Liver (tissue), 9 donors: ENCODE data around the gene ABHD6. TPM values are rescaled to one million over a fixed set of nuclear protein-coding genes. Genes with fewer than 3 reads are reported as not detected.

Experiments
- DNase-seq: peaks from one replicate; pipeline ENCODE4 v3.0.0-alpha.2; 2017; ENCODE audit warnings: low spot score
- H3K27ac ChIP-seq, 2 donors: one replicate each; pipeline ENCODE4 v1.7.0; 2013; ENCODE audit warnings: inconsistent platforms in 2 of 2, low read length in 2 of 2, control low read depth in 1 of 2, low read depth in 1 of 2, mild to moderate bottlenecking in 1 of 2
- H3K27me3 ChIP-seq, 4 donors: one replicate each; pipeline versions ENCODE4 v1.6.1 to v1.7.0; 2013; ENCODE audit warnings: low read length in 3 of 4, inconsistent platforms in 1 of 4, mild to moderate bottlenecking in 1 of 4, moderate library complexity in 1 of 4; ENCODE audit not compliant: control insufficient read depth in 4 of 4, insufficient read depth in 4 of 4
- H3K36me3 ChIP-seq, 4 donors: one replicate each; pipeline versions ENCODE4 v1.6.1 to v1.7.0; 2013; ENCODE audit warnings: low read length in 3 of 4, mild to moderate bottlenecking in 3 of 4, low read depth in 1 of 4, moderate library complexity in 1 of 4; ENCODE audit not compliant: control insufficient read depth in 4 of 4, insufficient read depth in 3 of 4
- H3K4me1 ChIP-seq, 4 donors: one replicate each; pipeline versions ENCODE4 v1.6.1 to v1.7.0; 2013; ENCODE audit warnings: low read length in 3 of 4, mild to moderate bottlenecking in 3 of 4, moderate library complexity in 1 of 4; ENCODE audit not compliant: control insufficient read depth in 4 of 4, insufficient read depth in 4 of 4
- H3K4me3 ChIP-seq, 3 donors: one replicate each; pipeline versions ENCODE4 v1.6.1 to v1.7.0; 2013; ENCODE audit warnings: low read length in 3 of 3, control low read depth in 1 of 3, low read depth in 1 of 3, mild to moderate bottlenecking in 1 of 3
- H3K9ac ChIP-seq, 2 donors: one replicate each; pipeline ENCODE4 v1.7.0; 2013; ENCODE audit warnings: low read length in 2 of 2, mild to moderate bottlenecking in 2 of 2, moderate library complexity in 2 of 2, control low read depth in 1 of 2, low read depth in 1 of 2
- H3K9me3 ChIP-seq, 4 donors: one replicate each; pipeline versions ENCODE4 v1.6.1 to v1.7.0; 2013; ENCODE audit warnings: low read length in 3 of 4; ENCODE audit not compliant: control insufficient read depth in 4 of 4
- ATF3 ChIP-seq: IDR thresholded peaks from 2 replicates; pipeline ENCODE4 v1.6.1; 2016; ENCODE audit warnings: antibody characterized with exemption
- CTCF ChIP-seq: fragments of 150-350 bp; IDR thresholded peaks from 2 replicates; pipeline ENCODE4 v1.5.1; 2017; ENCODE audit warnings: improper control_type of control experiment, low read depth, low read length; ENCODE audit not compliant: missing input control
- EGR1 ChIP-seq, 2 donors: IDR thresholded peaks; 2 replicates each; pipeline ENCODE4 v1.6.1; 2016 to 2018; ENCODE audit warnings: antibody characterized with exemption in 2 of 2, low read depth in 2 of 2
- FOXA1 ChIP-seq: IDR thresholded peaks from 2 replicates; pipeline ENCODE4 v1.6.1; 2016; ENCODE audit warnings: antibody characterized with exemption
- FOXA2 ChIP-seq: IDR thresholded peaks from 2 replicates; pipeline ENCODE4 v1.6.1; 2016; ENCODE audit warnings: antibody characterized with exemption
- GABPA ChIP-seq, 2 donors: IDR thresholded peaks in 1 of 2; conservative IDR thresholded peaks in 1 of 2; 2 replicates each; pipeline ENCODE4 v1.6.1; 2016; ENCODE audit warnings: antibody characterized with exemption in 2 of 2, mild to moderate bottlenecking in 1 of 2, moderate library complexity in 1 of 2
- HNF4A ChIP-seq, 2 donors: conservative IDR thresholded peaks; 2 replicates each; pipeline ENCODE4 v1.6.1; 2016; ENCODE audit warnings: antibody characterized with exemption in 2 of 2, mild to moderate bottlenecking in 2 of 2
- HNF4G ChIP-seq: IDR thresholded peaks from 2 replicates; pipeline ENCODE4 v1.6.1; 2016; ENCODE audit warnings: antibody characterized with exemption
- JUND ChIP-seq, 2 donors: IDR thresholded peaks; 2 replicates each; pipeline ENCODE4 v1.6.1; 2016; ENCODE audit warnings: antibody characterized with exemption in 2 of 2
- MAX ChIP-seq: IDR thresholded peaks from 2 replicates; pipeline ENCODE4 v1.6.1; 2016; ENCODE audit warnings: antibody characterized with exemption
- NR2F2 ChIP-seq: IDR thresholded peaks from 2 replicates; pipeline ENCODE4 v1.6.1; 2016; ENCODE audit warnings: antibody characterized with exemption
- REST ChIP-seq: IDR thresholded peaks from 2 replicates; pipeline ENCODE4 v1.6.1; 2016; ENCODE audit warnings: antibody characterized with exemption, mild to moderate bottlenecking
- SP1 ChIP-seq: IDR thresholded peaks from 2 replicates; pipeline ENCODE4 v1.6.1; 2018; ENCODE audit warnings: antibody characterized with exemption, mild to moderate bottlenecking
- TAF1 ChIP-seq: conservative IDR thresholded peaks from 2 replicates; pipeline ENCODE4 v1.6.1; 2016; ENCODE audit warnings: antibody characterized with exemption, mild to moderate bottlenecking
- YY1 ChIP-seq: IDR thresholded peaks from 2 replicates; pipeline ENCODE4 v1.6.1; 2016; ENCODE audit warnings: antibody characterized with exemption, mild to moderate bottlenecking
- ZBTB33 ChIP-seq: IDR thresholded peaks from 2 replicates; pipeline ENCODE4 v1.6.1; 2016; ENCODE audit warnings: antibody characterized with exemption
- WGBS: extraction: QIAGEN DNeasy Blood & Tissue Kit; methylation state at CpG from one replicate; pipeline ENCODE4 v1.1.7; 2013; 5-methylcytosine and 5-hydroxymethylcytosine counted together
- polyA plus RNA-seq, 2 donors: library from polyadenylated mRNA; stranded (reverse) in 1 of 2; unstranded in 1 of 2; fragments of 200-250 nt in 1 of 2; fragments of >200 nt in 1 of 2; fragmentation: Nextera tagmentation in 1 of 2; extraction: Ambion mirVana in 1 of 2; gene quantifications; one replicate each; pipeline versions ENCODE4 v1.2.1 to v1.2.3, GENCODE V29; 2013 to 2015
- total RNA-seq, 2 donors: library from RNA; depleted of rRNA; stranded (reverse); fragments of >200 nt; gene quantifications; one replicate each; pipeline ENCODE4 v1.2.3, GENCODE V29; 2014
- donor health status: healthy.
- donor health status: healthy.
- donor health status: healthy.
- donor health status: healthy.
- donor health status: healthy.

Gene ABHD6
- total and polyA plus RNA-seq, 4 donors = 19.8 to 60.9 (median 38.3) TPM

- Histone ChIP-seq H3K9ac (no peak overlapping the region), H3K4me3 (no peak overlapping the region), H3K9me3 (no peaks in the 10 kb centered on the region), H3K36me3 (no peaks in the 10 kb centered on the region), H3K27ac (no peak overlapping the region), H3K4me1 (peaks cover 0 to 16% (median 4%) of the 10 kb centered on the region in 4 donors), H3K27me3 (no peaks in the 10 kb centered on the region)
- WGBS = 84% methylated on average over 6 of the region's 6 CpGs
- TF ChIP-seq HNF4A (conservative IDR thresholded peaks at IDR 0.05) = no peak
- no peak for TF ChIP-seq FOXA2
- no peak for TF ChIP-seq HNF4G
- TF ChIP-seq TAF1 = no peak
- no peak for TF ChIP-seq JUND (IDR thresholded peaks at IDR 0.05)
- no peak for TF ChIP-seq EGR1 (IDR thresholded peaks at IDR 0.05; ENCODE audit: low read depth in 2 of 2)
- no peak for TF ChIP-seq MAX
- no peak for TF ChIP-seq ATF3
- no peak for DNase-seq
Observed at GRCh38 chr3:58296843-58297242, 59.3 kb downstream of the ABHD6 start.

- no peak for DNase-seq
- no peak overlapping the region for H3K27ac ChIP-seq
- no peak overlapping the region for H3K4me3 ChIP-seq
- no peaks in the 10 kb centered on the region for H3K27me3 ChIP-seq
- H3K4me1 ChIP-seq = peaks cover 0 to 16% (median 4%) of the 10 kb centered on the region in 4 donors
- TF ChIP-seq SP1 (no peak), GABPA (IDR thresholded peaks at IDR 0.05 in 1 of 2, conservative IDR thresholded peaks at IDR 0.05 in 1 of 2) (no peak), CTCF (no peak), EGR1 (IDR thresholded peaks at IDR 0.05; ENCODE audit: low read depth in 2 of 2) (no peak), REST (no peak), NR2F2 (no peak), YY1 (no peak), ATF3 (no peak), ZBTB33 (no peak), JUND (IDR thresholded peaks at IDR 0.05) (no peak), HNF4G (no peak), FOXA1 (no peak), HNF4A (conservative IDR thresholded peaks at IDR 0.05) (no peak)
- H3K36me3 ChIP-seq = no peaks in the 10 kb centered on the region
- H3K9me3 ChIP-seq = no peaks in the 10 kb centered on the region
- H3K9ac ChIP-seq = no peak overlapping the region
- 50% methylated on average over 3 of the region's 3 CpGs for WGBS
Observed at GRCh38 chr3:58298190-58298589, 60.6 kb downstream of the ABHD6 start.
